Lung (tissue), 12 donors: ENCODE data around the gene GADD45G. TPM values are rescaled to one million over a fixed set of nuclear protein-coding genes. Genes with fewer than 3 reads are reported as not detected.

Experiments used
- ATAC-seq: fragments of 200-7000 bp; cut with Tn5 transposase; one replicate; pipeline ENCODE4 v1.9.1; 2020; ENCODE audit warnings: moderate number of reproducible peaks; ENCODE audit not compliant: insufficient read depth, low FRiP score
- DNase-seq, 3 donors: peaks; one replicate each; pipeline ENCODE4 v3.0.0-alpha.2; 2013 to 2017
- H3K27ac ChIP-seq, 2 donors: one replicate each; pipeline ENCODE4 v1.5.1; 2013; ENCODE audit warnings: mild to moderate bottlenecking in 2 of 2, moderate library complexity in 2 of 2, control low read depth in 1 of 2, inconsistent platforms in 1 of 2, low read depth in 1 of 2, low read length in 1 of 2
- H3K27me3 ChIP-seq, 3 donors: one replicate each; pipeline ENCODE4 v1.5.1; 2013; ENCODE audit warnings: low read length in 2 of 3; ENCODE audit not compliant: control insufficient read depth in 3 of 3, insufficient read depth in 3 of 3
- H3K36me3 ChIP-seq, 4 donors: one replicate each; pipeline ENCODE4 v1.5.1; 2013; ENCODE audit warnings: low read length in 4 of 4, mild to moderate bottlenecking in 1 of 4, moderate library complexity in 1 of 4; ENCODE audit not compliant: control insufficient read depth in 4 of 4, insufficient read depth in 4 of 4
- H3K4me1 ChIP-seq, 5 donors: one replicate each; pipeline ENCODE4 v1.5.1; 2013; ENCODE audit warnings: low read length in 5 of 5, mild to moderate bottlenecking in 2 of 5, moderate library complexity in 1 of 5; ENCODE audit not compliant: control insufficient read depth in 5 of 5, insufficient read depth in 5 of 5
- H3K4me3 ChIP-seq: one replicate; pipeline ENCODE4 v1.5.1; 2013; ENCODE audit warnings: mild to moderate bottlenecking, control low read depth, moderate library complexity
- H3K9ac ChIP-seq, 2 donors: one replicate each; pipeline ENCODE4 v1.5.1; 2013; ENCODE audit warnings: low read length in 2 of 2, control low read depth in 1 of 2; ENCODE audit not compliant: insufficient read depth in 1 of 2
- H3K9me3 ChIP-seq, 4 donors: one replicate each; pipeline ENCODE4 v1.5.1; 2013; ENCODE audit warnings: low read length in 3 of 4, mild to moderate bottlenecking in 1 of 4, moderate library complexity in 1 of 4; ENCODE audit not compliant: control insufficient read depth in 4 of 4, insufficient read depth in 3 of 4
- CTCF ChIP-seq: IDR thresholded peaks from 2 replicates; pipeline ENCODE4 v1.5.1; 2012; ENCODE audit warnings: mild to moderate bottlenecking; ENCODE audit errors: control extremely low read depth, extremely low read depth
- WGBS, 2 donors: extraction: QIAGEN DNeasy Blood & Tissue Kit; methylation state at CpG; one replicate each; pipeline ENCODE4 v1.1.7; 2013; 5-methylcytosine and 5-hydroxymethylcytosine counted together
- polyA plus RNA-seq, 2 donors: library from polyadenylated mRNA; stranded (reverse); fragments of 200-250 nt; gene quantifications; one replicate each; pipeline ENCODE4 v1.2.1, GENCODE V29; 2013
- total RNA-seq, 2 donors: library from RNA; depleted of rRNA in 1 of 2; stranded (reverse); fragments of >200 nt in 1 of 2; gene quantifications; one replicate each; pipeline ENCODE4 v1.2.1, GENCODE V29; 2014 to 2021
- donor health status: control.
- donor health status: control.
- donor health status: Bipolar disorder and iron deficiency.
- donor health status: healthy.
- donor health status: DM: yes; HTN: yes; CAD: no.

Gene GADD45G
- total and polyA plus RNA-seq, 4 donors: 9.9 to 70.3 (median 33.5) TPM

GRCh38 chr9:89609426-89610006 is 4.7 kb downstream of the GADD45G start:
- Histone ChIP-seq H3K4me1 (peaks cover 0 to 27% (median 2%) of the 10 kb centered on the region in 5 donors), H3K36me3 (no peaks in the 10 kb centered on the region), H3K9me3 (peaks cover 0 to 5% (median 2%) of the 10 kb centered on the region in 4 donors), H3K27ac (no peak overlapping the region), H3K4me3 (no peak overlapping the region), H3K27me3 (no peaks in the 10 kb centered on the region), H3K9ac (no peak overlapping the region)
- DNase-seq: no peak
- no peak for ATAC-seq
- TF ChIP-seq CTCF: no peak
- 91 to 94% methylated on average over 8 of the region's 8 CpGs for WGBS, 2 donors

- WGBS, 2 donors: 80 to 88% methylated on average over 7 of the region's 7 CpGs
- H3K9me3 ChIP-seq: peaks cover 0 to 5% (median 2%) of the 10 kb centered on the region in 4 donors
- TF ChIP-seq CTCF: no peak
- no peak overlapping the region for H3K9ac ChIP-seq
- ATAC-seq (no peak), DNase-seq (no peak)
- no peak overlapping the region for H3K27ac ChIP-seq
- no peaks in the 10 kb centered on the region for H3K27me3 ChIP-seq
- H3K4me1 ChIP-seq: peaks cover 0 to 20% (median 2%) of the 10 kb centered on the region in 5 donors
- no peak overlapping the region for H3K4me3 ChIP-seq
- H3K36me3 ChIP-seq: no peaks in the 10 kb centered on the region
These were observed 5.6 kb downstream of the GADD45G start for GRCh38 chr9:89610391-89610925.

GRCh38 chr9:89611425-89611824 is 6.6 kb downstream of the GADD45G start:
- Histone ChIP-seq H3K36me3 (no peaks in the 10 kb centered on the region), H3K4me1 (peaks cover 0 to 10% (median 2%) of the 10 kb centered on the region in 5 donors), H3K9me3 (peaks cover 0 to 5% (median 2%) of the 10 kb centered on the region in 4 donors), H3K4me3 (no peak overlapping the region), H3K27ac (no peak overlapping the region), H3K9ac (no peak overlapping the region), H3K27me3 (no peaks in the 10 kb centered on the region)
- DNase-seq: no peak
- no peak for TF ChIP-seq CTCF
- ATAC-seq: no peak
- 96 to 98% methylated on average over 5 of the region's 5 CpGs for WGBS, 2 donors
